HCT116 (cell line): ENCODE measurements around the gene CFAP77. TPM values are rescaled to one million over a fixed set of nuclear protein-coding genes. Genes with fewer than 3 reads are reported as not detected.

Experiments used
- ATAC-seq: fragments of 200-7000 bp; cut with Tn5 transposase; 2 replicates; pipeline ENCODE4 v1.9.1; 2020; ENCODE audit warnings: mild to moderate bottlenecking, moderate library complexity
- BruUV-seq: library from RNA; stranded (reverse); fragments of 400-500 nt; replicated peaks from 2 replicates; lab custom pipeline; 2021; lab: Mats Ljungman, UMichigan
- CTCF ChIA-PET: fragments of 300-600 bp; sonication (Branson Sonifier 250); formaldehyde crosslinking; loops from one replicate; lab custom pipeline; 2021; ENCODE audit warnings: antibody characterized with exemption; lab: Charles Lee
- POLR2A ChIA-PET: fragments of 300-600, 350-600 bp; sonication (Branson Sonifier 250); formaldehyde crosslinking; loops from one replicate; lab custom pipeline; 2021; ENCODE audit warnings: antibody characterized with exemption; lab: Charles Lee
- RAD21 ChIA-PET, 2 experiments: fragments of 300-600 bp; sonication (Branson Sonifier 250); formaldehyde crosslinking; loops; one replicate each; lab custom pipeline; 2023; ENCODE audit warnings: low total read pairs in 2 of 2; ENCODE audit not compliant: uncharacterized antibody in 2 of 2, unreplicated experiment in 2 of 2, low non-redundant PET in 1 of 2; lab: Charles Lee
- DNase-seq: peaks from one replicate; pipeline ENCODE4 v3.0.0-alpha.2; 2010; ENCODE audit warnings: low read depth, low spot score
- H2AFZ ChIP-seq: fragments of 200-600 bp; shearing (Covaris generic), sonication (generic); 2 replicates; pipeline ENCODE4 v1.6.1; 2017; ENCODE audit warnings: low read depth, mixed run types, mixed read lengths, antibody characterized with exemption, low read length; ENCODE audit not compliant: poor library complexity, severe bottlenecking
- H3K27ac ChIP-seq: 2 replicates; pipeline ENCODE4 v1.5.1; 2012; ENCODE audit warnings: low read depth, low read length
- H3K27me3 ChIP-seq: fragments of 200-600 bp; sonication (generic); 2 replicates; pipeline ENCODE4 v1.6.1; 2016; ENCODE audit warnings: mixed run types, low read length, mixed read lengths; ENCODE audit not compliant: insufficient read depth
- H3K36me3 ChIP-seq, 2 experiments: fragments of 200-500 bp in 1 of 2; fragments of 200-600 bp in 1 of 2; sonication (Bioruptor generic) in 1 of 2; sonication (generic) in 1 of 2; 2 replicates each; pipeline versions ENCODE4 v1.5.1 to v1.6.1; 2014 to 2016; ENCODE audit warnings: low read length in 2 of 2, inconsistent platforms in 1 of 2, mixed read lengths in 1 of 2, mixed run types in 1 of 2; ENCODE audit not compliant: insufficient read depth in 2 of 2, control insufficient read depth in 1 of 2
- H3K4me1 ChIP-seq, 2 experiments: fragments of 200-600 bp in 1 of 2; sonication (generic) in 1 of 2; 2 replicates each; pipeline versions ENCODE4 v1.5.1 to v1.6.1; 2012 to 2017; ENCODE audit warnings: low read length in 2 of 2, inconsistent platforms in 1 of 2, mild to moderate bottlenecking in 1 of 2, mixed read lengths in 1 of 2, mixed run types in 1 of 2, moderate library complexity in 1 of 2; ENCODE audit not compliant: insufficient read depth in 2 of 2, control insufficient read depth in 1 of 2
- H3K4me2 ChIP-seq: fragments of 200-600 bp; sonication (generic); 2 replicates; pipeline ENCODE4 v1.6.1; 2017; ENCODE audit warnings: mixed run types, low read length, mixed read lengths
- H3K4me3 ChIP-seq, 2 experiments: fragments of 200-600 bp in 1 of 2; sonication (generic) in 1 of 2; replicated peaks in 1 of 2; 2 replicates each; pipeline ENCODE4 v1.5.1; 2011 to 2016; ENCODE audit warnings: low read length in 2 of 2, control low read depth in 1 of 2, low read depth in 1 of 2, mild to moderate bottlenecking in 1 of 2, mixed read lengths in 1 of 2, mixed run types in 1 of 2
- H3K79me2 ChIP-seq: fragments of 200-600 bp; sonication (generic); 2 replicates; pipeline ENCODE4 v1.6.1; 2017; ENCODE audit warnings: mild to moderate bottlenecking, mixed run types, low read length, moderate library complexity, mixed read lengths; ENCODE audit not compliant: insufficient read depth
- H3K9ac ChIP-seq: fragments of 200-600 bp; sonication (generic); 2 replicates; pipeline ENCODE4 v1.6.1; 2016; ENCODE audit warnings: low read length, mixed read lengths
- H3K9me2 ChIP-seq: fragments of 200-600 bp; sonication (generic), shearing (Covaris generic); 2 replicates; pipeline ENCODE4 v1.6.1; 2017; ENCODE audit warnings: mixed run types, mild to moderate bottlenecking, moderate library complexity; ENCODE audit not compliant: insufficient read depth
- H3K9me3 ChIP-seq, 2 experiments: fragments of 200-500 bp in 1 of 2; fragments of 200-600 bp in 1 of 2; sonication (Bioruptor generic) in 1 of 2; sonication (generic) in 1 of 2; 2 replicates each; pipeline ENCODE4 v1.6.1; 2014 to 2017; ENCODE audit warnings: low read length in 2 of 2, mixed read lengths in 2 of 2, inconsistent platforms in 1 of 2, low read depth in 1 of 2, mild to moderate bottlenecking in 1 of 2, mixed run types in 1 of 2, moderate library complexity in 1 of 2; ENCODE audit not compliant: control insufficient read depth in 1 of 2, insufficient read depth in 1 of 2
- H4K20me1 ChIP-seq: fragments of 200-600 bp; sonication (generic), shearing (Covaris generic); 2 replicates; pipeline ENCODE4 v1.6.1; 2017; ENCODE audit warnings: mixed run types, mild to moderate bottlenecking, moderate library complexity; ENCODE audit not compliant: insufficient read depth
- EZH2 ChIP-seq: fragments of 200-600 bp; sonication (generic); IDR thresholded peaks from 2 replicates; pipeline ENCODE4 v1.6.1; 2017; ENCODE audit warnings: antibody characterized with exemption, mixed run types
- EZH2phosphoT487 ChIP-seq: fragments of 200-600 bp; IDR thresholded peaks from 2 replicates; pipeline ENCODE4 v1.6.1; 2018; ENCODE audit warnings: antibody characterized with exemption, borderline replicate concordance
- JUND ChIP-seq: IDR thresholded peaks from 2 replicates; pipeline ENCODE4 v1.6.1; 2012
- POLR2A ChIP-seq: IDR thresholded peaks from 2 replicates; pipeline ENCODE4 v1.7.0; 2011; ENCODE audit warnings: borderline replicate concordance; ENCODE audit not compliant: insufficient read depth, insufficient read length; ENCODE audit errors: extremely low read depth
- POLR2AphosphoS5 ChIP-seq: IDR thresholded peaks from 2 replicates; pipeline ENCODE4 v1.6.1; 2011; ENCODE audit warnings: mild to moderate bottlenecking, low read depth, low read length, moderate library complexity
- RAD21 ChIP-seq: IDR thresholded peaks from 2 replicates; pipeline ENCODE4 v1.6.1; 2012; ENCODE audit warnings: low read depth, mild to moderate bottlenecking
- SIN3A ChIP-seq: IDR thresholded peaks from 2 replicates; pipeline ENCODE4 v1.6.1; 2012; ENCODE audit warnings: low read depth
- SRF ChIP-seq: IDR thresholded peaks from 2 replicates; pipeline ENCODE4 v1.6.1; 2012; ENCODE audit warnings: low read depth
- YY1 ChIP-seq: IDR thresholded peaks from 2 replicates; pipeline ENCODE4 v1.6.1; 2011; ENCODE audit warnings: low read length, low read depth, moderate library complexity, mild to moderate bottlenecking; ENCODE audit not compliant: insufficient replicate concordance; ENCODE audit errors: extremely low read depth
- ZNF274 ChIP-seq: fragments of 200-500 bp; sonication (Bioruptor generic); IDR thresholded peaks from 2 replicates; pipeline ENCODE4 v1.6.1; 2014; ENCODE audit warnings: mild to moderate bottlenecking, low read depth, low read length, inconsistent platforms
- intact Hi-C: fragments of 100-400 bp; cut with micrococcal nuclease; formaldehyde crosslinking; loops from 2 replicates; pipeline ENCODE4 v1.10.0; 2022
- total RNA-seq: library from RNA; stranded (reverse); gene quantifications from one replicate; pipeline ENCODE4 v1.2.1, GENCODE V29; 2021; ENCODE audit not compliant: unreplicated experiment
- TF ChIP-seq, protein P1 (sequence below), 3 experiments: fragments of 200-600 bp in 1 of 3; sonication (generic) in 1 of 3; IDR thresholded peaks in 2 of 3; conservative IDR thresholded peaks in 1 of 3; 2 replicates each; pipeline ENCODE4 v1.5.1; 2012 to 2017; ENCODE audit warnings: low read depth in 2 of 3, low read length in 2 of 3, antibody characterized with exemption in 1 of 3, borderline replicate concordance in 1 of 3, control low read depth in 1 of 3, mild to moderate bottlenecking in 1 of 3, mixed read lengths in 1 of 3, mixed run types in 1 of 3, moderate library complexity in 1 of 3; ENCODE audit not compliant: insufficient read depth in 1 of 3

Gene CFAP77
- total RNA-seq, 1 experiment from 2014 or later = 0.98 TPM

DNA sequence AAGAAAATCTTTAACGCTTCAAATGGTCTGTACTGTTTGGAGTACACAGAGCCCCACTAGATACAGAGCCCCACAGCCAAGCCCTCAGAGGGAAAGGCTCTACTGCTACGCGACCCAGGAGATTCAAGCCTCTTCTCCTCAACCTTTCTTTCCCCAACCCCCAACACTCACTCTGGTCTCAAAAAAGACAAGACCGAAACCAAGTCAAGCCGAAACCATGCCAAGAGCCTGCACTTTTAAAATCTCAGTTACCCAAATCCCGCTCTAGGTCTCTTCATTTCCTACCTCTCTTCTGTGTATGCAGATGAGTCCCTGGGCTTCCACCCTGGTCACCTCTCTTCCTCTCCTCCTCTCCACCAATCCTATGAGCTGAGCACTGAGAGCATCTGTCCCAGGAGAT lies 204.3 kb downstream of the CFAP77 start:
- ChIA-PET RAD21 (no interaction called here), POLR2A (no interaction called here), CTCF (no interaction called here)
- H3K9me3 ChIP-seq = no peaks in the 10 kb centered on the region
- H3K9me2 ChIP-seq = no peaks in the 10 kb centered on the region
- DNase-seq (no peak), ATAC-seq (no peak)
- H3K27me3 ChIP-seq = no peaks in the 10 kb centered on the region
- no peak overlapping the region for H3K9ac ChIP-seq
- H3K27ac ChIP-seq = no peak overlapping the region
- H3K4me2 ChIP-seq = no peak overlapping the region
- H3K4me1 ChIP-seq = no peaks in the 10 kb centered on the region
- no TSS peak for BruUV-seq
- H2AFZ ChIP-seq = no peak overlapping the region
- no peaks in the 10 kb centered on the region for H4K20me1 ChIP-seq
- no peak overlapping the region for H3K4me3 ChIP-seq
- H3K36me3 ChIP-seq = peaks cover 48 to 68% of the 10 kb centered on the region in 2 experiments
- no peaks in the 10 kb centered on the region for H3K79me2 ChIP-seq
- TF ChIP-seq, protein P1, sequence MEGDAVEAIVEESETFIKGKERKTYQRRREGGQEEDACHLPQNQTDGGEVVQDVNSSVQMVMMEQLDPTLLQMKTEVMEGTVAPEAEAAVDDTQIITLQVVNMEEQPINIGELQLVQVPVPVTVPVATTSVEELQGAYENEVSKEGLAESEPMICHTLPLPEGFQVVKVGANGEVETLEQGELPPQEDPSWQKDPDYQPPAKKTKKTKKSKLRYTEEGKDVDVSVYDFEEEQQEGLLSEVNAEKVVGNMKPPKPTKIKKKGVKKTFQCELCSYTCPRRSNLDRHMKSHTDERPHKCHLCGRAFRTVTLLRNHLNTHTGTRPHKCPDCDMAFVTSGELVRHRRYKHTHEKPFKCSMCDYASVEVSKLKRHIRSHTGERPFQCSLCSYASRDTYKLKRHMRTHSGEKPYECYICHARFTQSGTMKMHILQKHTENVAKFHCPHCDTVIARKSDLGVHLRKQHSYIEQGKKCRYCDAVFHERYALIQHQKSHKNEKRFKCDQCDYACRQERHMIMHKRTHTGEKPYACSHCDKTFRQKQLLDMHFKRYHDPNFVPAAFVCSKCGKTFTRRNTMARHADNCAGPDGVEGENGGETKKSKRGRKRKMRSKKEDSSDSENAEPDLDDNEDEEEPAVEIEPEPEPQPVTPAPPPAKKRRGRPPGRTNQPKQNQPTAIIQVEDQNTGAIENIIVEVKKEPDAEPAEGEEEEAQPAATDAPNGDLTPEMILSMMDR (IDR thresholded peaks at IDR 0.05 in 2 of 3, conservative IDR thresholded peaks at IDR 0.05 in 1 of 3; ENCODE audit: borderline replicate concordance in 1 of 3, insufficient read depth in 1 of 3, low read depth in 2 of 3, low read length in 2 of 3) = no peak
- TF ChIP-seq RAD21 = no peak
- TF ChIP-seq POLR2A = no peak
- TF ChIP-seq YY1 = no peak
- no peak for TF ChIP-seq EZH2phosphoT487
- no peak for TF ChIP-seq SRF
- TF ChIP-seq SIN3A = no peak
- no peak for TF ChIP-seq ZNF274
- TF ChIP-seq EZH2 = no peak
- no peak for TF ChIP-seq POLR2AphosphoS5
- TF ChIP-seq JUND = no peak
- intact Hi-C loops = no loop called here
